GM13977 (cell line): ENCODE data around the gene ABHD14A.
"Not testable (repeated sequence)": the region's sequence is repeated elsewhere in the genome, so short reads cannot be mapped to it uniquely, and the experiment has no call there.

Source experiments
- DNase-seq: peaks from one replicate; pipeline ENCODE4 v3.0.0; 2012; ENCODE audit warnings: low spot score
- in situ Hi-C: fragments of 300-500 bp; cut with MboI; formaldehyde crosslinking; loops from one replicate; pipeline ENCODE4 v1.12.0; 2022; ENCODE audit warnings: low sequenced_read_pairs, low pct_unique_long_range_greater_than_20kb, mixed read lengths, inconsistent platforms; ENCODE audit not compliant: unreplicated experiment
- TF ChIP-seq, protein P1 (sequence below): IDR thresholded peaks from 2 replicates; pipeline ENCODE4 v1.5.1; 2012; ENCODE audit warnings: mild to moderate bottlenecking, control low read depth; ENCODE audit not compliant: insufficient read depth; ENCODE audit errors: extremely low read depth, missing control alignments

Gene ABHD14A

DNA sequence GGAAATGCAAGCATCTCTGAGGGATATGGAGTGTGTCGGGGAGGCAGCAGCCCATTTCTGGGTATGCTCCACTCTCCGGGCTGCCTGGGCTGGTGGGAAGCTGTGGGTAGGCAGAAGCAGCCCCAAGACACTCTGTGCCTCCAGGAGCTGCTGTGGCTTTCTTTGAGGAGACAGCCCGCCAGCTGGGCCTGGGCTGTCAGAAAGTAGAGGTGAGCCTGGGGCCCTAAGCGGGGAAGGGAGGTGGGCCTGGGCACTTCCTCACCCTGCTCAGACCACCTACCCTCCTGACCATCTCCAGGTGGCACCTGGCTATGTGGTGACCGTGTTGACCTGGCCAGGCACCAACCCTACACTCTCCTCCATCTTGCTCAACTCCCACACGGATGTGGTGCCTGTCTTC lies 10.2 kb downstream of the ABHD14A start:
- no peak for DNase-seq
- TF ChIP-seq, protein P1, sequence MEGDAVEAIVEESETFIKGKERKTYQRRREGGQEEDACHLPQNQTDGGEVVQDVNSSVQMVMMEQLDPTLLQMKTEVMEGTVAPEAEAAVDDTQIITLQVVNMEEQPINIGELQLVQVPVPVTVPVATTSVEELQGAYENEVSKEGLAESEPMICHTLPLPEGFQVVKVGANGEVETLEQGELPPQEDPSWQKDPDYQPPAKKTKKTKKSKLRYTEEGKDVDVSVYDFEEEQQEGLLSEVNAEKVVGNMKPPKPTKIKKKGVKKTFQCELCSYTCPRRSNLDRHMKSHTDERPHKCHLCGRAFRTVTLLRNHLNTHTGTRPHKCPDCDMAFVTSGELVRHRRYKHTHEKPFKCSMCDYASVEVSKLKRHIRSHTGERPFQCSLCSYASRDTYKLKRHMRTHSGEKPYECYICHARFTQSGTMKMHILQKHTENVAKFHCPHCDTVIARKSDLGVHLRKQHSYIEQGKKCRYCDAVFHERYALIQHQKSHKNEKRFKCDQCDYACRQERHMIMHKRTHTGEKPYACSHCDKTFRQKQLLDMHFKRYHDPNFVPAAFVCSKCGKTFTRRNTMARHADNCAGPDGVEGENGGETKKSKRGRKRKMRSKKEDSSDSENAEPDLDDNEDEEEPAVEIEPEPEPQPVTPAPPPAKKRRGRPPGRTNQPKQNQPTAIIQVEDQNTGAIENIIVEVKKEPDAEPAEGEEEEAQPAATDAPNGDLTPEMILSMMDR: no peak
- in situ Hi-C loops: no loop called here

DNA sequence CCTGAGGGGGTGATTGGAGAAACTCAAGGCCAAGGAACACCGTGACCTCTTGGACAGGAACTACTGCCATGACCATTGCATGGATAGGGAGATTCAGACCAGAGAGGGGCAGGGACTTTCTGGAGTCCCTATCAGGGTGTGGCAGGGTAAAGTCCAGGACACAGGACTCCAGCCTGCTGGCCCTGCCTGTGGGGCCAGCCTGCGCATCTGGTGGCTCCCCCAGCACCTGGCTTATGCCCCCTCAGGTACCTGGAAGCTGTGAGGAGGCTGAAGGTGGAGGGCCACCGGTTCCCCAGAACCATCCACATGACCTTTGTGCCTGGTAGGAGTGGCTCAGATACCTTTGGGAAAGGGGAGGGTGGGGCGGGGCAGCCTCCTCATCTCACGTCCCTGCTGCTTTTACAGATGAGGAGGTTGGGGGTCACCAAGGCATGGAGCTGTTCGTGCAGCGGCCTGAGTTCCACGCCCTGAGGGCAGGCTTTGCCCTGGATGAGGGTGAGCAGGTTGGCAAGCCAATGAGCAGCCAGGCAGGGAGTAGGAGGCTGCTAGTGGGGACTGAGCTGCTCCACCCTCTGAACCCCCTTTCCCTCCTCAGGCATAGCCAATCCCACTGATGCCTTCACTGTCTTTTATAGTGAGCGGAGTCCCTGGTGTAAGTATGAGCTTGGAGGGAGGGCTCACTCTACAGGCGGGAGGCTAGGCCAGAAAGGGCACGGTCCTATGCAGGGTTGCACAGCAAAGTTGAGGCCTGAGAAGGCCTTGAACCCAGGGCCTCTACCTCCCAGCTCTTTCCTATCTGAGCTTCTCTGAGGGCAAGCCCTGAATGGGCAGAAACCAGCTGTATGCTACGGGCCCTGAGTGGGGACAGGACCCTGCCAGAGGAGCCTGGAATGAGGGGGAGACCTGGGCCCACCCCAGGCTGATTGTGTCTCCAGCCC lies 11.4 kb downstream of the ABHD14A start:
- TF ChIP-seq, protein P1: no peak
- no peak for DNase-seq
- in situ Hi-C loops: no loop called here

DNA sequence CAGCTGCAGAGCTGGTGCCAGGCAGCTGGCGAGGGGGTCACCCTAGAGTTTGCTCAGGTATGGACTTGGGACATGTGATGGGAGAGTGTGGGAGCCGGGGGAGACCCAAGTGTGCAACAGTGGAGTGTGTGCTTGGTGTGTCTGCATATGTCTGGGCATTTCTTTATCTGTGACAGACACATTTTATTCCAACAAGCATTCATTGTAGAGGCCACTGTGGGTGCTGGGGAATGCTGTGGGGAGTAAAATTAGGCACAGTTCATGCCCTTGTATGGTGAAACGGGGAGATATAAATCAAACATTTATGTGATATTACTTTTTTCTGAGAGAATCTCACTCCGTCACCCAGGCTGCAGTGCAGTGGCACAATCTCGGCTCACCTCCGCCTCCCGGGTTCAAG lies 12.7 kb downstream of the ABHD14A start:
- in situ Hi-C loops: no loop called here
- no peak for DNase-seq
- TF ChIP-seq, protein P1: no peak

DNA sequence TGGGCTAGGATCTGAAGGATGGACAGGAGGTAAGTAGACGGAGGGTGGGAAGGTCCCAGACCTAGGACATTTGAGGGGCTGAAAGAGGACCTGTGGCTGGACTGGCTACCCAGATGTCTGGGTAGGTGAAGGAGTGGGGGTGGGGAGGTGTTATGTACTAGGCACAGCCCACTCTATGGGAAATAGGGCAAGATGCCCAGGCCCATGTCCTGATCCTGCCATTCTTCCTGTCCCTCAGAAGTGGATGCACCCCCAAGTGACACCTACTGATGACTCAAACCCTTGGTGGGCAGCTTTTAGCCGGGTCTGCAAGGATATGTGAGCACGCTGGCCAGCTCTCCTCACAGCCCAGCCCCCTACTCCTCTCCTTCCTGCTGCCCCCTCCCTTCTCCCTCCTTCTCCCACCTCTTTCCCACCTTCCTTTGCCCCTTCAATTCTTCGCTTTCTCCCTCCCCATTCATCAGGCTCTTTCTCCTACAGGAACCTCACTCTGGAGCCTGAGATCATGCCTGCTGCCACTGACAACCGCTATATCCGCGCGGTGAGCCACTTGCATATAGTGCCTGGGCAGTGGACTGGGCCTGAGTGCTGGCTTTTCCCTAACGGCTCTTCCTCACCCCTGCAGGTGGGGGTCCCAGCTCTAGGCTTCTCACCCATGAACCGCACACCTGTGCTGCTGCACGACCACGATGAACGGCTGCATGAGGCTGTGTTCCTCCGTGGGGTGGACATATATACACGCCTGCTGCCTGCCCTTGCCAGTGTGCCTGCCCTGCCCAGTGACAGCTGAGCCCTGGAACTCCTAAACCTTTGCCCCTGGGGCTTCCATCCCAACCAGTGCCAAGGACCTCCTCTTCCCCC lies 13.7 kb downstream of the ABHD14A start:
- DNase-seq: no peak
- in situ Hi-C loops: no loop called here
- TF ChIP-seq, protein P1: no peak

DNA sequence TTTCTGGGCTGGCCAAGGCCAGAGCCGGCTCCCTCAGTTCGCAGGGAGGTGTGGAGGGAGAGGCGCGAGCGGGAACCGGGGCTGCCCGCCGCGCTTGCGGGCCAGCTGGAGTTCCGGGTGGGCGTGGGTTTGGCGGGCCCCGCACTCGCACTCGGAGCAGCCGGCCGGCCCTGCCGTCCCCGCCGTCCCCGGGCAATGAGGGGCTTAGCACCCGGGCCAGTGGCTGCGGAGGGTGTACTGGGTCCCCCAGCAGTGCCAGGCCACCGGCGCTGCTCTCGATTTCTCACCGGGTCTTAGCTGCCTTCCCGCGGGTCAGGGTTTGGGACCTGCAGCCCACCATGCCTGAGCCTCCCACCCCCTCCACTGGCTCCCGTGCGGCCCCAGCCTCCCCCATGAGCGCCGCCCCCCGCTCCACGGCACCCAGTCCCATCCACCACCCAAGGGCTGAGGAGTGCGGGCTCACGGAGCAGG lies 15.7 kb downstream of the ABHD14A start:
- DNase-seq, in situ Hi-C loops: not testable (repeated sequence)

DNA sequence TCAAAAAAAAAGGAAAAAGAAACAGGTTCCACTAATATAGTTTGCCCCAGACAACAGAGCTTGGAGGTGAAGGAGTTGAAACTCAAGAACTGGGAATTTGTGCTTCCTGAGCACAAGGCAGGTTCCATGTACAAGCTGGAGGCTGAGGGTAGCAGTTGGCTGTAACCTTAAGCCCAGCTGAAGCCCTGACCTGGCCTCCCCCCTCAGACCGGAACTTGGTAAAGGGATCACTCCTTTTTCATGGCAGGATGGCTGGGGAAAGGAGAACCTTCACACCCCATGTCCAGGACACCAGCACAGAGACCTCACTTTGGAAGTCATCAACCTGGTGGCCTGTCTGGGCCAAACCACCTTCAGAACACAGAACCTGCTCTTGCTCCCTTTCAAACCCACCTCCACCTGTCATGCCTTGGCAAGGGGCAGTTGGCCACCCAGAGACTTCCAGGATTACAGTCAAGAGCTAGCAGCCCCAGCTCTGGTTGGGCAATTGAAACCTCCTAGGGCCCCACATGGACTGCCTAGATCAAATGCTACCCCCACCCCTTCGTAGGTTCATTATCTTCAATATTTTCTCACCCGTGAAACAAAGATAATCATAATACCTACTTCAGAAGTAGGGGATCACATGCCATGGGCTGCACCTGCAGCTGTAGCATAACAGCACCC lies 17.3 kb downstream of the ABHD14A start:
- in situ Hi-C loops: no loop called here
- DNase-seq: no peak
- TF ChIP-seq, protein P1: no peak

DNA sequence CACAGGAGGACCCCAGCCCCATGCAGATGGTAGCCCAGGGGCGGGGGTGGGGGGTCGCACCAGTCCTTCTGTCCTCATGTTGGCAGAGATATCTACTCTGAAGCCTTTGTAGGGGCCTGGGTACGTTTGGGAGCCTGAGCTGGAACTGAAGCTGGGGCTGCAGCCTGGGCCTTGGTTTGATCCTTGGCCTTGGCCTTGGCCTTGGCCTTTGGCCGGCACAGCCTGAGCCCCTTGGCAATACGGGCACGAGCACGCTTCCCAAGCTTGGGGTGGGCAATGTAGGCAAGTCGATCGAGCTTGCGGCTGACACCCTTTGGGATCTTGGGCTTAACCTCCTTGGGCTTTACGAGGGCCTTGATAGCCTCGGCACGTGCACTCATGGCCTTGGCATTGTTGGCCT lies 18.8 kb downstream of the ABHD14A start:
- DNase-seq, in situ Hi-C loops: not testable (repeated sequence)
